Measurements from ENCODE around the gene ABLIM1. TPM values are rescaled to one million over a fixed set of nuclear protein-coding genes. Genes with fewer than 3 reads are reported as not detected.

Gene ABLIM1
- total RNA-seq, 1 donor from 2014 or later: 772 TPM

DNA sequence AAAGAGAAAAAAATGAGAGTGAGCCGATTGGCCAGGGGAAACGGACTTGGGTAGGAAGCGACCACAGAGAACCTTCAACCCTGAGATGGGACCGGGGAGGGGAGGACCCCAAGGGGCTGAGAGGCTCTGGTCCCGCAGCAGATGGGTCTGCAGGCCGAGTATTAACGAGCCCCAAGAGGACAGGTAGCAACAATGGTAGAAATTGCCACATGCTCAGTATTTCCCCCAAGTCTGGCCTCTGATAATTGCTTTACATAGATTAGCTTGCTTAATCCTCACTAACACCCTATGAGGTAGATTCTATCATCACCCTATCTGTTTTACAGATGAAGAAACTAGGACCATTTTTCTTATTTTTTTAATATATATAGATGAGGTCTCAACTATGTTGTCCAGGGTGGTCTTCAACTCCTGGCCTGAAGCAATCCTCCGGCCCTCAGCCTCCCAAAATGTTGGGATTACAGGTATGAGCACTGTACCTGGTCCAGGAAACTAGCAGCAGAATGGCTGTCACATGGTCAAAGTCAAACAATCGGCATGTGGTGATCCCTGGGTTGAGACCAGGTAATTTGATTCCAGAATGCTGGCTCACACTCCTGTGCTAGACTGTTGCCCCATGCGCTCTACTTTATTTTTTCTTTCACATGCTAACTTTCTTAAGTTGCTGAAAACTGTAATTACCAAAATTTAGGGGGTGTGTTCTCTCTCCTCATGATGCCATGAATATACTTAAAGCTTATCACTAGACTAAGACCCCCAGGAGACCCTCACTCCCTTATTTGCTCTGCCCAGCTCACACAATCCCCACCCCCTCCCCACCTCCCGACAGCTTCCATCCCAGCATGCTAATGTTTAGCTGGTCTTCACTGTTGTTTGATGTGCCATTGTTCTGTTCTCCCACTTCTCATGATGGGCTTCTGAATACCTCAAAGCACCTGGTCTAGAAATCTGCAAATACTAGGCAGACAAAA, 185.9 kb downstream of the ABLIM1 start:
- ATAC-seq (ENCODE audit: poor library complexity) (peak; percentile 13), DNase-seq (no peak)
- intact Hi-C loops (cut with DNase I): loop anchor here (5.0 to 10.0 kb wide), 2 partner anchors 70 to 303 kb away; no protein-coding TSS in a partner anchor

GRCh38 chr10:114470956-114471905, 186.8 kb downstream of the ABLIM1 start:
- peak; percentile 79 for ATAC-seq (ENCODE audit: poor library complexity)
- DNase-seq: peak; percentile 73
- intact Hi-C loops (cut with DNase I): loop anchor here (5.0 to 10.0 kb wide), 2 partner anchors 71 to 304 kb away; no protein-coding TSS in a partner anchor

- intact Hi-C loops (cut with DNase I): loop anchor here (5.0 to 10.0 kb wide), 2 partner anchors 72 to 304 kb away; no protein-coding TSS in a partner anchor
- ATAC-seq (ENCODE audit: poor library complexity) (no peak), DNase-seq (no peak)
Observed at GRCh38 chr10:114470361-114470760, 187.7 kb downstream of the ABLIM1 start.

GRCh38 chr10:114458955-114459354, 199.1 kb downstream of the ABLIM1 start:
- DNase-seq (peak; percentile 48), ATAC-seq (ENCODE audit: poor library complexity) (peak; percentile 26)
- intact Hi-C loops (cut with DNase I): no loop called here

GRCh38 chr10:114458216-114458920, 199.7 kb downstream of the ABLIM1 start:
- DNase-seq: no peak
- no peak for ATAC-seq (ENCODE audit: poor library complexity)
- intact Hi-C loops (cut with DNase I): no loop called here

- intact Hi-C loops (cut with DNase I): no loop called here
- DNase-seq (no peak), ATAC-seq (ENCODE audit: poor library complexity) (no peak)
Observed at GRCh38 chr10:114453576-114453975, 204.5 kb downstream of the ABLIM1 start.

DNA sequence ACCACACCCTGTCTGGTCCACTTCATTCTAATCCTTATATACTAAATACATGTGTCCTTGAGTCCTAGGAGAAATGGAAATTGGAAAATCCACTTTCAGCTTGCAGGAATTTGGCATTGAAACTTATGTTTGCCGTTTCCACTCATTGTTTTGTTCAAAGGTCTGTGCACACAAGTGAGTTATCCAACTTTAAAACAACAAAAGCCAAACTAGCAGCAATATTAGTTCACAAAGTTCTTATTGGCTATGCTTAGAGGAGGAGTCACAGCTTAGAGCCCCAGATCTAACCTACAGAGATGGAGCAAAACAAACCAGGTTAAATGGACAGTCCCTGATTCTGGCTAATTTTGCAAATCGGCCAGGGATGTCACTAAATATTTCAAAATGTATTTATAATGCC, 209.2 kb downstream of the ABLIM1 start:
- ATAC-seq (ENCODE audit: poor library complexity) (no peak), DNase-seq (no peak)
- intact Hi-C loops (cut with DNase I): no loop called here

- intact Hi-C loops (cut with DNase I): no loop called here
- DNase-seq (no peak), ATAC-seq (ENCODE audit: poor library complexity) (no peak)
Observed at GRCh38 chr10:114445332-114445731, 212.7 kb downstream of the ABLIM1 start.

DNA sequence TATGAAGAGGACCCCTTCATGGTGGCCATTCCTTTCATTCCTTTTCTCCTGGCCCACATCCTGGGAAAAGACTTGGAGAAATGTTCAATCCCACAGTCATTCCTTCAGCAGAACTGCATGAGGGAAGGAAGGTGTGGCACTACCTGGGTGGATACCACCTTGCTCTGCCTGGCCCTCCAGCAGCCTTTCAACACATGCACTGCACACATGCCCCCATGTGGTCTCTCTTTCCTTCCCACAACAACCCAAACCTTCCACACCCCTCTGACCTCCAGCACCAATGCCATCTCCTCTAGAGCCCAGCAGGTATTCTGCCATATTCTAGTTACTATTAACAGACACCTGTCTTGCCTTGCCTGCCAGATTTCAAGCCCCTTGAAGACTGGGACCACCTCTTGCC, 213.3 kb downstream of the ABLIM1 start:
- DNase-seq (no peak), ATAC-seq (ENCODE audit: poor library complexity) (no peak)
- intact Hi-C loops (cut with DNase I): no loop called here

GRCh38 chr10:114442091-114442630, 215.9 kb downstream of the ABLIM1 start:
- ATAC-seq (ENCODE audit: poor library complexity): no peak
- intact Hi-C loops (cut with DNase I): no loop called here

DNA sequence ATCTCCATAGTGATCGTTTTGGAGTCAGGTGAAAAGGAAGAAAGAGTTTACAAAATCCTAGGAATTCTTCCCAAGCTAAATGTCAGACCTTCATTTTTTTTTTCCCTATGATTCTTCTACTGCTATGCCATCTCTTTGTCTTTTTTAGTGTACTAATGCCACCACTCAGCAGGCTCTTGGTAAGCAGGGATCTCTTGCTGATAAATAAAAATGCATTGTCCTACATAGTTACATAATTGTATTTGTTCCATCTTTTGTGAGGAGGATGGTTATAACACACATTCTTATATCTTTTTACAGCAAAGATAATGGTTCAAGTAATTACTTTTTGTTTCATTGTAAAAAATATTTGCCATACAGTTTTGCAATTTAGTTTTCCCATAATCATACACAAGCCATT, 217.0 kb downstream of the ABLIM1 start:
- ATAC-seq (ENCODE audit: poor library complexity): no peak
- DNase-seq: no peak
- intact Hi-C loops (cut with DNase I): no loop called here

More at GRCh38 chr10:114442091-114442630, 215.9 kb downstream of the ABLIM1 start:
- no peak for DNase-seq

DNA sequence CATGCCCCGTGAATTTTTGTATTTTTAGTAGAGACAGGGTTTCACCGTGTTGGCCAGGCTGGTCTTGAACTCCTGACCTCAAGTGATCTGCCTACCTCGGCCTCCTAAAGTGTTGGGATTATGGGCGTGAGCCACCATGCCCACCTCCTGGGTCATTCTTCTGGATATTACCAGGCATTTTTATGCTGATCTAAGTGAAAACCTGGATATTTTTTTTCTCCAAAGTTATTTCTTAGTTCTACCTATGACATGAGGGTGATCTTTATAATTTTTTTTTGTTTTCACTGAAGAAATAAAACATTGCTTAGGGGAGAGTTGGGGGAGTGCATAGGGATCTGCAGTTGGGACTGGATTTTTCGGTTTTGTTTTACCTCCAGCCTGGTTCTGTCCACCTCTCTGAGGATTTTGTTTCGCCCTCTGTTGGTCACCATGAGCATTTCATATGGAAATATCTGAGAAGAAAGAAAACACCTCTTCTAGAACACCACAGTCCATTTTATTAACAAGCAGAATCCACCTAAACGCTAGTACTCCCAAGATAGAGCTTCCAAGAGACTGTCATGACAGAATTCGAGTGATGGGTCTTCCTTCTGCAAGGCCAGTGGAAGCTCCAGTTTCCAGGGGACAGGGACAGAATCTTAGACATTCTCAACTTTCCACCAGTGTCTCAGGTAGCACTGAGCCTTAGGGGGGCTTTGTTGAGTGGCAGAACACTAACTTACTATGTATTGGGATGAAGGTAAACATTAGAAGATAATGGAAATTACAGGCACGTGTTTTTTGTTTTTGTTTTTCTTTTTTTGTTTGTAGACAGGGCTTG, 220.4 kb downstream of the ABLIM1 start:
- intact Hi-C loops (cut with DNase I): no loop called here
- no peak for ATAC-seq (ENCODE audit: poor library complexity)
- no peak for DNase-seq

DNA sequence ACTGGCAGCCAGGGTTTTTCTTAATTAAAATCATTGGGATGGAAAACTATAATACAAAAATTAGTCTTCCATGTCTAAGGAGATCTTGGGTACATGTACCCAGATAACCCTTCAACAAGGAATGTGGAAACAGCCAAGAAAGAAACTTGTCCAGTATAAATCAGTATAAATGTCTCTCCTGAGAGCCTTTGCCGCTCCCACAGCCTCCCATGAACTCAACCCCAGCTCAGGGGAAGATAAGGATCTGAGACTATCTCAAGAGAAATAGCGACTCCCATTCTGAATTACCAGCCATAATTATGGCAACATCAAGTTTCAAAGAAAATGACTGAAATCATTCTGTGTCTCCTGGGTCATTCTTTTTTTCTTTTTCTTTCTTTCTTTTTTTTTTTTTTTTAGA, 221.1 kb downstream of the ABLIM1 start:
- intact Hi-C loops (cut with DNase I): no loop called here
- no peak for DNase-seq
- no peak for ATAC-seq (ENCODE audit: poor library complexity)

- no peak for ATAC-seq (ENCODE audit: poor library complexity)
- intact Hi-C loops (cut with DNase I): no loop called here
Observed at GRCh38 chr10:114432566-114433093, 225.4 kb downstream of the ABLIM1 start.

GRCh38 chr10:114431414-114432135, 226.5 kb downstream of the ABLIM1 start:
- intact Hi-C loops (cut with DNase I): no loop called here
- no peak for DNase-seq
- no peak for ATAC-seq (ENCODE audit: poor library complexity)

More at GRCh38 chr10:114432566-114433093, 225.4 kb downstream of the ABLIM1 start:
- no peak for DNase-seq

- intact Hi-C loops (cut with DNase I): no loop called here
- ATAC-seq (ENCODE audit: poor library complexity) (no peak), DNase-seq (no peak)
Observed at GRCh38 chr10:114430688-114431413, 227.2 kb downstream of the ABLIM1 start.

Measured in Right ventricle myocardium superior (tissue), 1 donor.